Tibial nerve (tissue), 4 donors: ENCODE measurements around the gene AMER2. TPM values are rescaled to one million over a fixed set of nuclear protein-coding genes. Genes with fewer than 3 reads are reported as not detected.
A peak's percentile ranks its signal among the peaks of the same experiment; 100 is the strongest.

ENCODE experiments used
- DNase-seq, 2 donors: peaks; one replicate each; pipeline ENCODE4 v3.0.0-alpha.2; 2019; ENCODE audit warnings: low spot score in 2 of 2
- H3K27ac ChIP-seq, 4 donors: fragments of 200-600 bp; sonication (generic) in 3 of 4; one replicate each; pipeline ENCODE4 v1.5.1; 2017 to 2019; ENCODE audit warnings: mild to moderate bottlenecking in 1 of 4
- H3K27me3 ChIP-seq, 2 donors: fragments of 200-600 bp; sonication (generic) in 1 of 2; one replicate each; pipeline versions ENCODE4 v1.5.1 to v1.6.0; 2017 to 2019
- H3K36me3 ChIP-seq, 3 donors: fragments of 200-600 bp; sonication (generic); one replicate each; pipeline ENCODE4 v1.5.1; 2018 to 2019
- H3K4me1 ChIP-seq, 4 donors: fragments of 200-600 bp; sonication (generic) in 3 of 4; one replicate each; pipeline ENCODE4 v1.5.1; 2017 to 2019
- H3K4me3 ChIP-seq, 4 donors: fragments of 200-600 bp; sonication (generic) in 3 of 4; one replicate each; pipeline ENCODE4 v1.5.1; 2017 to 2019; ENCODE audit warnings: mild to moderate bottlenecking in 1 of 4, moderate library complexity in 1 of 4
- H3K9me3 ChIP-seq, 4 donors: fragments of 200-600 bp; sonication (generic) in 3 of 4; one replicate each; pipeline ENCODE4 v1.5.1; 2017 to 2019
- CTCF ChIP-seq, 5 experiments: fragments of 200-600 bp in 3 of 5; fragments of 450-650 bp in 2 of 5; sonication (generic) in 3 of 5; IDR thresholded peaks; one replicate each; pipeline ENCODE4 v1.5.1; 2016 to 2019; ENCODE audit warnings: antibody characterized with exemption in 5 of 5, mild to moderate bottlenecking in 3 of 5, moderate library complexity in 2 of 5
- EP300 ChIP-seq, 2 donors: sonication (generic); formaldehyde crosslinking; IDR thresholded peaks; one replicate each; pipeline ENCODE4 v1.6.1; 2017; ENCODE audit warnings: antibody characterized with exemption in 2 of 2, mild to moderate bottlenecking in 1 of 2
- POLR2A ChIP-seq, 2 donors: fragments of 450-650 bp; IDR thresholded peaks; one replicate each; pipeline ENCODE4 v1.6.1; 2017; ENCODE audit warnings: antibody characterized with exemption in 2 of 2, mild to moderate bottlenecking in 2 of 2, moderate library complexity in 2 of 2
- WGBS, 2 donors: methylation state at CpG; one replicate each; pipeline ENCODE4 v1.1.5; 2018; 5-methylcytosine and 5-hydroxymethylcytosine counted together
- total RNA-seq, 4 donors: library from RNA; depleted of rRNA; stranded (reverse); fragments of >200 nt; gene quantifications; one replicate each; pipeline ENCODE4 v1.1.0, GENCODE V29; 2016

AMER2 gene
- total RNA-seq, 4 donors from 2014 or later, result 0.22 to 1.4 TPM; not detected in 2

DNA sequence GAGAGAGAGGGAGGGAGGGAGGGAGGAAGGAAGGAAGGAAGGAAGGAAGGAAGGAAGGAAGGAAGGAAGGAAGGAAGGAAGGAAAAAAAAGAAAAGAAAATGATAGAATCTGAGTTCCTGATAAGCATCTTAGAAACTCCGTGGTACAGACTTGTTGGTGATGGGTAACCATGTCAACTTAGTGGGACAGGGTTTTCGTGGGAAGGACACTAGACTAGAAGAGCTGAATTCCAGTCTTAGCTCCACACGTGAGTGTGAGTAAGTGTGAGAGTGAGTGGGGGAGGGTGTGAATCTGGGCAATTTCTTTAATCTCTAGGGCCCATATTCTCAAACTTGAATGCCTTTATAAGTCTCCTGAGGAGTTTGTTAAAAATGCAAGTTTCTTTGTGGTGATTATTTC is 41.1 kb downstream of the AMER2 start:
- WGBS, 2 donors, result 58 to 65% methylated on average over 3 of the region's 3 CpGs
- H3K27me3 ChIP-seq, result no peaks in the 10 kb centered on the region
- no peaks in the 10 kb centered on the region for H3K4me1 ChIP-seq
- H3K4me3 ChIP-seq, result no peak overlapping the region
- H3K27ac ChIP-seq, result no peak overlapping the region
- TF ChIP-seq POLR2A (IDR thresholded peaks at IDR 0.05) (no peak), EP300 (IDR thresholded peaks at IDR 0.05) (no peak), CTCF (IDR thresholded peaks at IDR 0.05) (no peak)
- no peak for DNase-seq
- no peaks in the 10 kb centered on the region for H3K36me3 ChIP-seq
- peaks cover 0 to 19% (median 0%) of the 10 kb centered on the region in 4 donors for H3K9me3 ChIP-seq

DNA sequence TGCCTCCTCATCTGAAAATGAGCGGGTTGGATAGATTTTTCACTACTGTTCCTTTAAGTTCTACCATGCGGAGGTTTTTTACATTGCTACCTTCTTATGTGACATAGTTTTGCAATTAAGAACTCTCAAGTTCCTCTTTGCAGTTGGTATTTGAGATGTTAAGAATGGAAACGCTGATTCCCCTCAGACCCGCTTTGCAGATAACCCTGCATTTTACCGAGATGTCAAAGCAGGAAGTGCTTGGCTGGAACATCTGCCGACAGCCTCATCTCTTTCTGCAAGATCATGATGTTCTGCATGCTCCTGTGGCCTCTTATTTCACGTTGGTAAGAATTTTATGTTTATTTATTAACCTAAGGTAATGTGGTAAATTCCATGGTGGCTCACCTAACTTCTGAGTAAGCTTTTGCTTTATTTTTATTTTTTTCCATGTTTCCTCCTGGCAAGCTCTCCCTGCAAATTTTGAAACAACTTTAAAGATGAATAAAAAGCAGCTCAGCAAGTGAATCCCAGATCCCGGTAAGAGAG is 53.6 kb downstream of the AMER2 start:
- Histone ChIP-seq H3K9me3 (peaks cover 0 to 4% (median 0%) of the 10 kb centered on the region in 4 donors), H3K36me3 (no peaks in the 10 kb centered on the region), H3K27me3 (no peaks in the 10 kb centered on the region), H3K4me1 (peaks cover 0 to 3% (median 0%) of the 10 kb centered on the region in 4 donors), H3K27ac (no peak overlapping the region), H3K4me3 (no peak overlapping the region)
- no peak for TF ChIP-seq EP300 (IDR thresholded peaks at IDR 0.05)
- TF ChIP-seq CTCF (IDR thresholded peaks at IDR 0.05), result no peak
- TF ChIP-seq POLR2A (IDR thresholded peaks at IDR 0.05), result no peak
- DNase-seq, result no peak
- 52 to 54% methylated on average over 8 of the region's 8 CpGs for WGBS, 2 donors

- Histone ChIP-seq H3K9me3 (peaks cover 0 to 4% (median 0%) of the 10 kb centered on the region in 4 donors), H3K4me1 (peaks cover 0 to 3% (median 0%) of the 10 kb centered on the region in 4 donors), H3K27me3 (no peaks in the 10 kb centered on the region), H3K4me3 (no peak overlapping the region), H3K27ac (no peak overlapping the region), H3K36me3 (no peaks in the 10 kb centered on the region)
- no peak for TF ChIP-seq CTCF (IDR thresholded peaks at IDR 0.05)
- TF ChIP-seq POLR2A (IDR thresholded peaks at IDR 0.05), result no peak
- no peak for TF ChIP-seq EP300 (IDR thresholded peaks at IDR 0.05)
- WGBS, 2 donors, result 82 to 91% methylated on average over 15 to 16 of the region's 16 CpGs
- DNase-seq, result no peak
Observed at GRCh38 chr13:25117312-25117711, 54.8 kb downstream of the AMER2 start.

DNA sequence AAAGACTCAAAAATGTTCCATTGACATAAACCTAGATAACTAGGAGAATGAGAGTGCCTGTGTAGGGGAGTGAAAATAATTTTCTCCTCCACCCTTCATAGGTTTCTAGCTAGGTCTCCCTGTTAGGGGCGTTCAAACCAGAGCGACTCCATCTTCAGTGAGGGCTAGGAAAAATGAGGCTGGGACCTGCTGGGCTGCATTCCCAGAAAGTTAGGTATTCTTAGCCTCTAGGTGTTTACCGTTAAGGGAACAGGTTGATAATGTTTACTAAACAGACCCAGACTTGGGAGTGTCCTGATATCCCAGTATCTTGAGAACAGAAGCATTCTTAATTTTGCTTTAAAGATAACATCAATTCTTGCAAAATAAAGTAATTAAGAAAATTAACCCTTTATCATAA is 56.0 kb downstream of the AMER2 start:
- WGBS, 2 donors, result 71 to 77% methylated on average over 3 of the region's 3 CpGs
- Histone ChIP-seq H3K27me3 (peaks cover 0 to 5% of the 10 kb centered on the region in 2 donors), H3K4me3 (no peak overlapping the region), H3K36me3 (no peaks in the 10 kb centered on the region), H3K9me3 (no peaks in the 10 kb centered on the region), H3K4me1 (peaks cover 0 to 3% (median 0%) of the 10 kb centered on the region in 4 donors), H3K27ac (no peak overlapping the region)
- no peak for DNase-seq
- TF ChIP-seq POLR2A (IDR thresholded peaks at IDR 0.05) (no peak), CTCF (IDR thresholded peaks at IDR 0.05) (no peak), EP300 (IDR thresholded peaks at IDR 0.05) (no peak)

- peak; percentile 26 to 75 for DNase-seq
- WGBS, 2 donors, result 26 to 31% methylated on average over 3 of the region's 3 CpGs
- Histone ChIP-seq H3K4me1 (peaks cover 0 to 3% (median 0%) of the 10 kb centered on the region in 4 donors), H3K27ac (no peak overlapping the region), H3K36me3 (no peaks in the 10 kb centered on the region), H3K4me3 (no peak overlapping the region), H3K27me3 (peaks cover 0 to 5% of the 10 kb centered on the region in 2 donors), H3K9me3 (no peaks in the 10 kb centered on the region)
- TF ChIP-seq POLR2A (IDR thresholded peaks at IDR 0.05) (no peak), EP300 (IDR thresholded peaks at IDR 0.05) (no peak), CTCF (IDR thresholded peaks at IDR 0.05) (peak; percentile 44 to 81 (median 60))
Observed at GRCh38 chr13:25114220-25114619, 57.9 kb downstream of the AMER2 start.
